IMR-90 (cell line): ENCODE results near the gene RASGRF1. TPM values are rescaled to one million over a fixed set of nuclear protein-coding genes. Genes with fewer than 3 reads are reported as not detected.

Source experiments
- ATAC-seq: fragments of 200-7000 bp; cut with Tn5 transposase; 2 replicates; pipeline ENCODE4 v1.9.1; 2020; ENCODE audit warnings: low read depth, mild to moderate bottlenecking, moderate library complexity
- BruUV-seq: library from RNA; stranded (reverse); fragments of 400-500 nt; replicated peaks from 2 replicates; lab custom pipeline; 2021; lab: Mats Ljungman, UMichigan
- CTCF ChIA-PET: fragments of 300-600 bp; formaldehyde crosslinking; extraction: SDS; loops from one replicate; lab custom pipeline; 2021; ENCODE audit warnings: antibody characterized with exemption; lab: Yijun Ruan, JAX
- POLR2A ChIA-PET: fragments of 300-600 bp; sonication (Branson Sonifier 250); formaldehyde crosslinking; loops from one replicate; lab custom pipeline; 2022; ENCODE audit warnings: antibody characterized with exemption; ENCODE audit not compliant: unreplicated experiment; lab: Charles Lee
- DNase-seq: peaks from one replicate; pipeline ENCODE4 v3.0.0; 2013
- H2AFZ ChIP-seq: replicated peaks from 2 replicates; pipeline ENCODE3; 2013; ENCODE audit warnings: low read length, mild to moderate bottlenecking; ENCODE audit not compliant: poor library complexity
- H2AK5ac ChIP-seq: 2 replicates; pipeline ENCODE4 v1.6.1; 2013; ENCODE audit warnings: low read depth, low read length, inconsistent platforms
- H2AK9ac ChIP-seq: replicated peaks from 2 replicates; pipeline ENCODE3; 2013; ENCODE audit warnings: mild to moderate bottlenecking, low read depth, low read length, moderate library complexity; ENCODE audit not compliant: poor library complexity
- H2BK120ac ChIP-seq: 2 replicates; pipeline ENCODE4 v1.6.1; 2013; ENCODE audit warnings: low read depth, low read length, inconsistent platforms
- H2BK15ac ChIP-seq: 3 replicates; pipeline ENCODE4 v1.6.1; 2013; ENCODE audit warnings: low read depth, low read length, inconsistent platforms
- H2BK20ac ChIP-seq: 2 replicates; pipeline ENCODE4 v1.6.1; 2013; ENCODE audit warnings: low read depth, mild to moderate bottlenecking, inconsistent platforms, low read length, moderate library complexity
- H2BK5ac ChIP-seq: 2 replicates; pipeline ENCODE4 v1.6.1; 2013; ENCODE audit warnings: mild to moderate bottlenecking, low read depth, low read length, inconsistent platforms; ENCODE audit not compliant: poor library complexity, severe bottlenecking
- H3K14ac ChIP-seq: replicated peaks from 2 replicates; pipeline ENCODE4 v1.6.1; 2013; ENCODE audit warnings: low read depth, low read length, inconsistent platforms
- H3K18ac ChIP-seq: 2 replicates; pipeline ENCODE4 v1.6.1; 2013; ENCODE audit warnings: low read depth, low read length, control low read depth
- H3K23ac ChIP-seq: 2 replicates; pipeline ENCODE4 v1.6.1; 2013; ENCODE audit warnings: low read depth, low read length, inconsistent platforms
- H3K27ac ChIP-seq: 2 replicates; pipeline ENCODE4 v1.5.1; 2013; ENCODE audit warnings: mild to moderate bottlenecking, control low read depth, low read length; ENCODE audit not compliant: insufficient read depth
- H3K27me3 ChIP-seq: 2 replicates; pipeline ENCODE4 v1.6.1; 2013; ENCODE audit warnings: low read length; ENCODE audit not compliant: control insufficient read depth, insufficient read depth
- H3K36me3 ChIP-seq: 2 replicates; pipeline ENCODE4 v1.6.1; 2013; ENCODE audit warnings: low read length, mixed read lengths; ENCODE audit not compliant: control insufficient read depth, insufficient read depth
- H3K4ac ChIP-seq: 2 replicates; pipeline ENCODE4 v1.6.1; 2013; ENCODE audit warnings: low read depth, low read length, inconsistent platforms
- H3K4me1 ChIP-seq: 2 replicates; pipeline ENCODE4 v1.6.1; 2013; ENCODE audit warnings: low read length, mixed read lengths; ENCODE audit not compliant: control insufficient read depth, insufficient read depth
- H3K4me2 ChIP-seq: 2 replicates; pipeline ENCODE4 v1.6.1; 2013; ENCODE audit warnings: low read depth, mild to moderate bottlenecking, control low read depth, low read length, moderate library complexity
- H3K4me3 ChIP-seq: 2 replicates; pipeline ENCODE4 v1.5.1; 2013; ENCODE audit warnings: low read depth, mild to moderate bottlenecking, control low read depth, low read length, moderate library complexity; ENCODE audit not compliant: insufficient read depth
- H3K56ac ChIP-seq: 2 replicates; pipeline ENCODE4 v1.6.1; 2013; ENCODE audit warnings: low read length, inconsistent platforms; ENCODE audit not compliant: insufficient read depth; ENCODE audit errors: extremely low read depth
- H3K79me1 ChIP-seq, 2 experiments: 2 replicates each; pipeline ENCODE4 v1.6.1; 2013; ENCODE audit warnings: low read length in 2 of 2, inconsistent platforms in 1 of 2, low read depth in 1 of 2
- H3K9ac ChIP-seq: 2 replicates; pipeline ENCODE4 v1.6.1; 2013; ENCODE audit warnings: low read depth, low read length, control low read depth
- H3K9me1 ChIP-seq: 2 replicates; pipeline ENCODE4 v1.6.1; 2013; ENCODE audit warnings: low read length, inconsistent platforms; ENCODE audit not compliant: insufficient read depth
- H3K9me3 ChIP-seq: 2 replicates; pipeline ENCODE4 v1.6.1; 2013; ENCODE audit warnings: low read length; ENCODE audit not compliant: control insufficient read depth, insufficient read depth
- H4K20me1 ChIP-seq: 2 replicates; pipeline ENCODE4 v1.6.1; 2013; ENCODE audit warnings: low read length, inconsistent platforms; ENCODE audit not compliant: insufficient read depth
- H4K5ac ChIP-seq: 2 replicates; pipeline ENCODE4 v1.6.1; 2013; ENCODE audit warnings: mild to moderate bottlenecking, low read depth, low read length, control low read depth
- H4K8ac ChIP-seq, 2 experiments: 2 replicates each; pipeline ENCODE4 v1.6.1; 2013; ENCODE audit warnings: low read depth in 2 of 2, low read length in 2 of 2, control low read depth in 1 of 2, inconsistent platforms in 1 of 2
- H4K91ac ChIP-seq: 2 replicates; pipeline ENCODE4 v1.6.1; 2013; ENCODE audit warnings: low read depth, low read length, inconsistent platforms; ENCODE audit not compliant: insufficient read depth
- FOS ChIP-seq: fragments of 150-350 bp; IDR thresholded peaks from 2 replicates; pipeline ENCODE4 v1.6.1; 2016; ENCODE audit warnings: low read depth, low read length
- MAFK ChIP-seq: IDR thresholded peaks from 2 replicates; pipeline ENCODE4 v1.6.1; 2012; ENCODE audit warnings: low read depth, low read length, improper control_type of control experiment
- MAZ ChIP-seq: IDR thresholded peaks from 2 replicates; pipeline ENCODE4 v1.6.1; 2012; ENCODE audit warnings: low read depth, mild to moderate bottlenecking, low read length, improper control_type of control experiment, moderate library complexity, borderline replicate concordance
- MXI1 ChIP-seq: IDR thresholded peaks from 2 replicates; pipeline ENCODE4 v1.6.1; 2012; ENCODE audit warnings: low read depth, mild to moderate bottlenecking, low read length, moderate library complexity, borderline replicate concordance
- NFE2L2 ChIP-seq: fragments of 150-350 bp; IDR thresholded peaks from 2 replicates; pipeline ENCODE4 v1.6.1; 2016; ENCODE audit warnings: low read depth, mild to moderate bottlenecking, low read length
- POLR2A ChIP-seq: IDR thresholded peaks from 2 replicates; pipeline ENCODE4 v1.6.1; 2012; ENCODE audit warnings: mild to moderate bottlenecking, low read depth, low read length
- RCOR1 ChIP-seq: IDR thresholded peaks from 2 replicates; pipeline ENCODE4 v1.6.1; 2012; ENCODE audit warnings: mild to moderate bottlenecking, low read length, improper control_type of control experiment; ENCODE audit not compliant: insufficient replicate concordance
- SMC3 ChIP-seq: fragments of 150-350 bp; IDR thresholded peaks from 2 replicates; pipeline ENCODE4 v1.6.1; 2016; ENCODE audit warnings: low read depth, mild to moderate bottlenecking, antibody characterized with exemption, low read length, moderate library complexity
- USF2 ChIP-seq: fragments of 150-350 bp; IDR thresholded peaks from 2 replicates; pipeline ENCODE4 v1.6.1; 2017; ENCODE audit warnings: mild to moderate bottlenecking, antibody characterized with exemption, low read length, low read depth
- WGBS, 2 experiments: methylation state at CpG; one replicate each; pipeline versions ENCODE4 v1.1.5 to v1.1.7; 2013; ENCODE audit warnings: missing lambda C conversion rate in 2 of 2; ENCODE audit not compliant: insufficient read length in 1 of 2; ENCODE audit errors: extremely low coverage in 2 of 2; 5-methylcytosine and 5-hydroxymethylcytosine counted together
- dilution Hi-C: fragments of 300-500 bp; cut with HindIII; formaldehyde crosslinking; loops from one replicate; pipeline ENCODE4 v1.14.3; 2018; ENCODE audit warnings: low sequenced_read_pairs; ENCODE audit not compliant: unreplicated experiment
- in situ Hi-C: fragments of 300-500 bp; cut with MboI; formaldehyde crosslinking; loops from 3 replicates; pipeline ENCODE4 v1.14.3; 2019; ENCODE audit warnings: low sequenced_read_pairs, inconsistent platforms, mixed read lengths
- intact Hi-C: fragments of 100-400 bp; cut with micrococcal nuclease; formaldehyde crosslinking; loops from 2 replicates; pipeline ENCODE4 v1.10.0; 2022
- polyA plus RNA-seq, 3 experiments: library from polyadenylated mRNA; depleted of rRNA; stranded (reverse); fragments of >200 nt; gene quantifications; 2 replicates each; pipeline ENCODE4 v1.2.3, GENCODE V29; 2012; ENCODE audit warnings: low replicate concordance in 1 of 3
- total RNA-seq: library from RNA; depleted of rRNA; stranded (reverse); fragments of >200 nt; gene quantifications from 2 replicates; pipeline ENCODE4 v1.2.3, GENCODE V29; 2012

RASGRF1 gene
- total and polyA plus RNA-seq, 2 of the 4 experiments (the other 2 are of a cell fraction) = under 0.01 to 0.15 TPM

GRCh38 chr15:78934655-78935023 is 155.9 kb downstream of the RASGRF1 start:
- H2BK15ac ChIP-seq = no peak overlapping the region
- in situ Hi-C loops (no loop called here), intact Hi-C loops (no loop called here), dilution Hi-C loops (no loop called here)
- POLR2A ChIA-PET = no interaction called here
- no peak overlapping the region for H3K4me2 ChIP-seq
- BruUV-seq = no TSS peak
- no peaks in the 10 kb centered on the region for H3K36me3 ChIP-seq
- H3K9ac ChIP-seq = no peak overlapping the region
- no peak overlapping the region for H4K8ac ChIP-seq
- H4K5ac ChIP-seq = no peak overlapping the region
- no CpG with 5 or more reads among the region's 5 CpGs for WGBS, 2 experiments
- no peak overlapping the region for H3K27ac ChIP-seq
- no peak overlapping the region for H4K91ac ChIP-seq
- H4K20me1 ChIP-seq = peaks cover 9% of the 10 kb centered on the region; the same call in 1 of the 2 replicates
- H3K18ac ChIP-seq = no peak overlapping the region
- no peak overlapping the region for H3K4me3 ChIP-seq
- H3K56ac ChIP-seq = no peak overlapping the region
- CTCF ChIA-PET = no interaction called here
- no peak overlapping the region for H2AK9ac ChIP-seq
- peaks cover 11% of the 10 kb centered on the region for H3K9me1 ChIP-seq
- no peak overlapping the region for H2BK120ac ChIP-seq
- no peak overlapping the region for H2AFZ ChIP-seq
- no peak overlapping the region for H3K23ac ChIP-seq
- H2BK20ac ChIP-seq = no peak overlapping the region
- no peaks in the 10 kb centered on the region for H3K79me1 ChIP-seq
- no peak overlapping the region for H2BK5ac ChIP-seq
- H2AK5ac ChIP-seq = no peak overlapping the region
- TF ChIP-seq MXI1 (no peak), FOS (no peak), MAFK (no peak), USF2 (no peak), NFE2L2 (no peak), MAZ (no peak), RCOR1 (no peak), SMC3 (no peak), POLR2A (no peak)
- H3K4ac ChIP-seq = no peak overlapping the region
- DNase-seq = no peak
- H3K14ac ChIP-seq = no peak overlapping the region
- peaks cover 5% of the 10 kb centered on the region for H3K27me3 ChIP-seq
- peaks cover 8% of the 10 kb centered on the region for H3K4me1 ChIP-seq
- H3K9me3 ChIP-seq = no peaks in the 10 kb centered on the region
- no peak for ATAC-seq
